ENCODE results near the gene TRIM8.
"Not testable (repeated sequence)": the region's sequence is repeated elsewhere in the genome, so short reads cannot be mapped to it uniquely, and the experiment has no call there.

Gene TRIM8

DNA sequence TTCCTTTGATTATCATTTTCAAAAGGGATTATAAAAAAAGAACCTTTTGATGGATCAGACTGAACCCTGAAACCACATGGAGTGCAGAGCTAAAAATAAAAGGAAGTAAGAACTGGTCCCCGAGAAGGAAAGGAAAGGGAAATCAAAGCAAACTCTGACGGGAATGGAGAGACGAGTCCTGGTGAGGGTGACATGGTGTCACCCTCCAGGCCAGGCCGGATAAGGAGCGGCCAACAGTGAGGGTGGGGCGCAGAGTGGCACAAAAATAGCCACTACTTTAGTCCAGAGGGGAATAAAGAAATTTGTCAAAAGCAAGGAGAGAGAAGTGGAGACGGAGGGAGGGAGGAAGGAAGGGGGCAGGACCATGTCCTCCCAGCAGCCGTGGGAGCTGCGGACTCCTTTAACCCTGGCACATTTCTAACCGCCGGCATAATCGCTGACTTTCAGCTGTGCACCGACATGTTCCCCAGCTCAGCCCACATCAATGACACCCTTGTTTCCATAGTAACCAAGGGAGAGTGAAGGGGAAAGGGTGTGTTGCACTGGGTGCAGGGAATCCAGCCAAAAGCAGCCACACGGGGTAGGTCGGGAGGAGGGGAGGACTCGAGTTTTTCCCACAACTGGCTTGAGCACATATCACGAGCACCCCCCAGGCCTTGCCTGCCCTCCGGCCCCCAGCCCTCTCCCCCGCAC lies 29.7 kb downstream of the TRIM8 start:
- no peak for DNase-seq

DNA sequence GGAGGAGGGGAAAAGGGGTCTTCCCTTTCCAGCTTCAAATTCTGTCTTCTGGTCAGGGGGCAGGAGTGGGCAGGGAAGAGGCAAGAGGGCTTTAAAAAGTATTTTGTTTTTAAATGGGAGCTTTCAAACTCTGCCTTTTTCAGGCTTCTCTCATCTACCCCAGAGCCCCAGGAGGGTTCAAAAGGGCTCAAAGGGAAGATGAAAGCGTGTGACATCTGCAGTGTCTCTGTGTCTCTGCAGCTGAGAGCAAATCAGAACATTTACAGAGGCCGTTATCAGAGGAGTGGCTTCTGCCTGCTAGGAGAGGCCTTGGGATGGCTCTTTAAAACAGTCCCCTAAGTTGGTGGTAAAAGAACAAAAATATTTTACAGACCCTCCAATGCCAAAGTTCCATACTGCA lies 30.3 kb downstream of the TRIM8 start:
- DNase-seq: no peak

DNA sequence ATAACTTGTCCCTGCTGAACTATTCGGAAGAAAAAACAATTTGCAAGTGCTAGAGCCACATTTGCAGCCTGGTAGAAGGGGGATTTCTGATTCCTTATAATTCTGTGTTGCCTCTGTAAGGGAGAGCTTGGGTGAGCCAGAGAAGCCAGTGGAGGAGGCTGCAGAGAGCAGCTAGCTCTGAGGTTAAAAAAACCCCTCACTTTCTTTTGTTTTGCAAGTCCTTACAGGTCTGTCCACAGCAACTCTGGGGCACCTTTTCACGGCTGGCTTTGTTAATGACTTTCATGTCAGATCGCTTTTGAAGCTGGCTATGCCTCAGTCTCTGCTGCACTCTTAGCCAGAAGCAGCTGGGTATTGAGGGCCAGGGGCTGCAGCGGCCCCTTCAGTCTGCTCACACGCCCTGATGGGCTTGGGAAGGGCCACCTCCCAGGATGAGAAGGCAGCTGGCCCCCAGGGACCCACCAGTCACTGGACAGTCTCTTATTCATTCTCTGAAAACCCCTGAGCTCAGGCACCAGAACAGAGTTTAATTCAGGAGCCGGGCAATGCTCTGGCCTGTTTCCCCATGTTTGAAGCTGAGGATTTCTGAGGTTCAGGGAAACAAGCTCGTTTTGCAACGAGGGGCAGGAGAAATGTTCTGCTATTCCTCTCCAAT lies 30.9 kb downstream of the TRIM8 start:
- DNase-seq: no peak

DNA sequence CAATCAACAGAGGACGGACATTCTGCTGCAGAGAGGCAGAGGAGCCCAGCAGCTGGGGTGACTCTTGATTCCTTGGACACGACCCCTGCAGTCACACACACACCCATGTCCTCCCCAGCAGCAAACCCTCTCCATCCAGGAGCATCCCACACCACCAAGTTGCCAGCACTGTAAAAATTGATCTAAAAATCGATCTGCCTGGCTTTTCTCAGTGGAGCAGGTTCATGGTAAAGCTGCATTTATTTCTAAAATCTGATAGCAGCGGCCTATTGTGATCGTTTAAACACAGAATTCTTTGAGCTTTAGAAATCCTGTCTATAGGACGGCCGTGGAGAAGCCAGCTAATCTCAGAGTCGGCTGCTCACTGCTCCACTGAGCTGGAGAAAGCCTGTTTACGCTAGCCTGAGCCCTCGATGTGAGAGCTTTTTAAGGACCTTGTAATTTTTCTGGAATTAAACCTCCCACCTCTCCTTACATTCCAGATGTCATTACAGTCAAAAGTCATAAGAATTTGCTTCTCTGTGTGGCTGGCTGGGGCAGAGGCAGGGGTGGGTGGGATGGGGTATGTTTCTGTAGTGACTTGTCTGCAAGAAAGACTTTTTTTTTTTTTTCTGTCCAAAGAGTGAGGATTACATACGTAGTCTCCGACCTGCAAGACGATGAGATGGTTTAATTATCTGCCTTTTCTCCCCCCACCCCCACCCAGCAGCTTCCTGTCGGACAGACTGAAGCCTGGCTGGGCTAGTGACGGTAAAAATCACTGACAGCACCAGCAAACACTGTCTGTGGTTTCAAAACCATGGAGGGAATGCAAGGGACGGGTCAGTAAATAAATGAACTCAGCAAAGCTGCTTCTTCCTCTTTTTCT lies 31.6 kb downstream of the TRIM8 start:
- no peak for DNase-seq

DNA sequence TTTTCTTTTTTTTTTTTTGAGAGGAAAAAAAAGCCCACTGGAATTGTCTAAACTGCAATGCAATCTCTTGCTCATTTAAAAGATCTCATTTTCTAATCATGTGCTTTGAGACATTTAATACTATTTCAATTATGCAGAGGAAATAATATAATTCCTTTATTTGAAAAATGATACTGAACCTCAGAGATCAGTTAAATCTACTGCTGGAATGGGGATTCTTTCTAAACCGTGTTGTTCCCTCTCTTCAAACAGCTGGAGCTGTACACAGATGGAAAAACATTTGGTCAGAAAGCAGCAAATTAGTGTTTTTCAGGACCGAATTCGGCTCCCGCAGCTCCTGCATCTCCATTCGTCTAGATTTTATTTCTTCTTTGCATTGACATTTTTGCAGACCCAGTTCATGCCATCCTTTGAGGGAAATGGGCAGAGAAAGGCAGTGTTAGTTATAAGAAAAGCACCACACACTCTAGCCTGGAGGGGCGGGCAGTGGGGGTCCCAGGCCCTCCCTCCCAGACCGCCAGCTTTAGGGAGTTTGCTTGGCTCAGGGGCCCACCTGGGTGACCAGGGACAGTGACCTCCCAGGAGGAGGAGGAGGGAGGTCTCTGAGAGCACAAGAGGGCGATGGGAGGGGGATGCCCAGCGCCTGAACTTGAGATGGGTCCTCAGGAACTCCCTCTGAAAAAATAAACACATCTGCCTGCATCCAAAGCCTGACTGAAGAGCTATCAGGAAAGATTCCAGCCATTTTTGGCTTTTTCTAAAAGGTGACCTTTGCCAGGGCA lies 32.4 kb downstream of the TRIM8 start:
- no peak for DNase-seq

DNA sequence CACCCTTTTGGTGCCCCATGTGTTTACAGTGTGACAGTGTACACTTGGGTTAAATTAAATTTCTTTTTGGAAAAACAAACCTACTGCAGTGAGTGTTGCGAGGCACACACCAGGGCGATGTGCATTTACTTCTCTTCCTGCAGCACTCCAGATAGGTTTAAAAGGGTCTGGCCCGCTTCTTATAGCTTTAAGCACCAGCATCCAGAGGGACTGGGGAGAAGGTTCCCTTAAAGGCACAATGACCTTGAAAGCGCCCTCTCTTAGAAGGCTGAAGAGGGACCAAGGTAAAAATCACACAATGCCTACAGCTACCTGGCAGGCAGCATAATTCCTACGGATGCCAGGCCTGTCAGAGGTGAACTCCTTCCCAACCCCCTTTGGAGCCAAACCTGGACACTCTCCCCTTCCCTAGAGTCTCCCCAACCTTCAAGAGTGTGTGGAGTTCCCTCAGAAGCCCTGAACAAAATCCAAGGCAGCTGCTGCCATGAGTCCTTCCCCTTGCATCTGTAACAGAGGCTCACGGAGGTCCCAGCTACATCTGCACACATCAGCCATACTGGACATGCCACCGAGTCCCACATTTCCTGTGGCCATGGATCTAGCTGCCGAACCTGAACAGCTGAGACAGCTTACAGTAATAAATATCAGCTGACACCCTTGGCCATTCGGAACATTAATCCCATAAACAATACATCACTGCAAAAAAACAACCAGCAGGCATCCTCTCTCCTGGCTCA lies 33.2 kb downstream of the TRIM8 start:
- no peak for DNase-seq

DNA sequence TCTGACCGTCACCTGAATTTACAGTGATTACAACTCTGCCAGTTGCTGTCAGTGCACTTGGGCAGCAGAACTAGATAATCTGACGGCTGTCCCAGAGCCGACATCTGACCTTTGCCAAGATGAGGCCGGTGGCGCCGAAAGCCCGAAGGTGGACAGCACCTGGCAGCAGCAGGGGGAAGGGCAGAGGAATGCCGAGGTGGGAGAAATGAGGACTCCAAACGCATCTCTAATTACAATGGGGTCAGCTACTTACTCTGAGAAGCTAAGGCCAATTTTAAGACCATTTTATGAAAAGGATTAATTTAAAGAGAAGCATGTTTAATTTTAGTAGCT lies 33.8 kb downstream of the TRIM8 start:
- no peak for DNase-seq

DNA sequence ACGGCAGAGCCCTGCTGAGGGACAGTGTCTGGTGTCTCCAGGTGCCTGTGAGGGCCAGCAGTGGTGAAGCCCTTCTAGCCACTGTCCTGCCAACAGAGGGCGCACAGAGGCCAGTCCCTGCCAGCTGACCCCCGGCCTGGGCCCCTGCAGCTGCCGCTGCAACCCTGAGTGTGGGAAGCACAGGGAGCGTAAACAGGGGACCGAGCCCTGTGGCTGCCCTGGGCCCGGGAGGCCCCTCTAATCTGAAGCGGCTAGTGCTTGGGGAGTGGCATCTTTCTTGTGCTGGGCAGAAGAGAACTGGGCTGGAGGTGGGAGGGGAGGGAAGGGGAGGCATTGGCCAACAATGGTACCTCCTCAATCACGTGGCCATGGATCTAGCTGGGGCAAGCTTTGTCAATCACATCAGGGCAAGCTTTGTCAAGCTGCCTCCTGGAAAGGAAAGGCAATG lies 34.6 kb downstream of the TRIM8 start:
- peak; percentile 20 for DNase-seq

DNA sequence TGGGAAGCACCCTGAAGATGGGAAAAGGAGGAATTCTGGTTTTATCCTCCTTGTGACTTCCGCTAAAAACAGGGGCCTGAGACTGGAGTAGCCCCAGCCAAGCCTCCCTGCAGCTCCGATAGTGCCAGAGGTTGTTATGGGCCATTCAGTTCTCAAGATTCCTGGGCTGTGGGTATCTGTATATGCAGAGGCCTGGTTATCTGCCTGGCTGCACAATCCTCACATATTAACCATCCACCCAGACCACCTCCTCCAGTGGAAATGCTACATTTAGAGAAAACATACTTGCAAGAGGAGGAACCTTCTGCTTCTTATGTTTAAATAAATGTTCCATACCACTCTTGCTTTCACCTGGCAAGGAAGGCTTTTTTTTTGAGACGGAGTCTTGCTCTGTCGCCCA lies 35.3 kb downstream of the TRIM8 start:
- no peak for DNase-seq

DNA sequence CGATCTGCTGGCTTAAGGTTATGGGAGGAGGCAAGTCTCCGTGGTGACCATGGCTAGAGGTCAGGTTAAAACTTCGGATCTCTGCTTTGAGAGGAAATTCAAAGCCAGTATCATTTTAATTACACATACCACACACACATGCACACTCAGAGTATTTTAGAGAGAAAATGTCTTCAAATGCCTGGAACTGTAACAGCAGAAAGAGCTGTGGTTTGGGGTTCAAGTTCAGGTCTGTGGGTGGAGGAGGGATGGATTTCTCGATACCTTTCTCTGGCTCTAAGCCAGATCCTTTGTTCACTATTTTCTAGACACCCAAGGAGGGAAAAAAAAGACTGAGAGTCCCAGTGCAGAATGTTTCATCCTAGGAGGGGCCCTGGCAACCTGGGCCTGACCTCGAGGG lies 37.4 kb downstream of the TRIM8 start:
- DNase-seq: no peak

DNA sequence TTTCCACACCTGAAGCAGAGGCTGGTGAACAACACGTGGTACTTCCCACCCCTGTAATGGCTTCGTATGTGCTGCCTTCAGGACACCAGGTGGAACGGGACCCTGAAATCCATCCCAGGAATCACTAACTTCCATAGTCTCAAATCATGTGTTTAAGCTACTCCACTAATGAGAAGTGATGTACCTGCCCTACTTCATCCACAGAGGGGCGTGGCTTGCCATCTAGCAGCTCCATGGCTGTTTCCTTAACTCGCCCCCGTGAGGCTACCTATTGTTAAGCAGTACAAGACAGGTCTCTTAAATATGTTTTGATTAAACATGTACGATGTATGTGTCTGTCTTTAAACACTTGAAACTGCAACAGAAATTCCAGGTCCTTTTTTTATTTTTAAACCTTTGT lies 38.1 kb downstream of the TRIM8 start:
- no peak for DNase-seq

DNA sequence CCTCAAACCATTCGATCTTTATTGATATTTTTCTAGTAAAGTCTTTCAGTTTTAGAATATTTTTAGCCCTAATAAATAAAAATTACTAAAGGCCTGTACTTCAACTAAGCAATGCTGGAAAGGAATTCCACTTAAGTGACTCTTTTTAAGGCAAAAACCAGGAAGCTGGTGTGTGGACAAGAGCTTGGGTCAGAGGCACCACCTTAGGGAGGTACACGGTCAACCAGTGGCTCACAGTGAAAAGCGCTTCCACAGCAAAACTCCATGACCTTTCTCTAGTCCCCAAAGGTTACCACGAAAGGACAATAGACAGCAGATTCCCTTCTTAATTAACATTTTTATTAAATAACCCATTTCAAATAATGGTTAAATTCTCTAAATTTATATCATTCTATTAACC lies 38.7 kb downstream of the TRIM8 start:
- DNase-seq: no peak

DNA sequence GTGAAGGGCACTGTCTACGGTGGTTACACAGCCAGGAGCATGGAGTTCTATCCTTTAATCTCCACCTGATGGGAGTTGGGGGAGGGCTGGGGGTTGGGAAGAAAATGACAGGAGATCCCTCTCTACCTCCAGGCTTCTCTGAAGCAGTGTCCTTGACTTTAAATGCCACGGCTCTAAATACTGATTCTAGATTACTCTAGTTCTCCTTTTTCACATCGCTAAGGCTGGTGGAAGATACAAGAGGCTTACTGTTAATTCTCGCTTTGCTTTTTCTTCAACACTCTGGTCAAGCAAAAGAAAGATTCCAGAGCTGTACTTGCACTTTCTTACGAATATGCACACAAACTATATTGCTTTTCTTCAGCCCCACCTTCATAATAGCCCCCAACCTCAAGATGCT lies 39.5 kb downstream of the TRIM8 start:
- DNase-seq: no peak

DNA sequence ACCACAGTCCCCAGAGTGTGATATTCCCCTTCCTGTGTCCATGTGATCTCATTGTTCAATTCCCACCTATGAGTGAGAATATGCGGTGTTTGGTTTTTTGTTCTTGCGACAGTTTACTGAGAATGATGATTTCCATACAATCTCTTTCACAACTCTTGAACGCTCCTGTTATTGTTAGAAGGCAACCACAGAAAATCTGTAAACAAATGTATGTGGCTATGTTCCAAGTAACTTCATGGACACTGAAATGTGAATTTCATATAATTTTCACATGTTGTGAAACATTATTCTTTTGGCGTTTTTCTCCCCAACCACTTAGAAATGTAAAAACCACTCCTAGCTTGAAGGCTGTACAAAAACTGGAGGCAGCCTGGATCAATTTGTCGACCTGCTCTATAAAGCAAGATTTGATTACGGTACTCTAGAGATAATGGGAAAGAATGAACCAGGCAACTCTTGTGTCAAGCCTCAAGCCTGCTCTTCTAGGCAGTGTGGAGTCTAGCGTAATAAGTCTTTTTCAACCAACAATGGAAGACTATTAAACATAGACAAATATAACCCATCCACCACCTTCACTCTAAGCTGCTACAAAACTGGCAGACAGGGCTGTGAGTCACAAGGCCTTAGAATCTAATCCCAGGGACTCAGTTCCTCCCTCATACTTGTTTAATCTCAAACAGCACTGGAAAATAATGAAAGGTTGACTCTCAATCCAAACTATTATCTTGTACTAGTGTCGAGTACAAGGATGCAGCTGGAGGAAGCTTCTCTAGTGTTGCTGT lies 47.2 kb downstream of the TRIM8 start:
- DNase-seq: no peak

DNA sequence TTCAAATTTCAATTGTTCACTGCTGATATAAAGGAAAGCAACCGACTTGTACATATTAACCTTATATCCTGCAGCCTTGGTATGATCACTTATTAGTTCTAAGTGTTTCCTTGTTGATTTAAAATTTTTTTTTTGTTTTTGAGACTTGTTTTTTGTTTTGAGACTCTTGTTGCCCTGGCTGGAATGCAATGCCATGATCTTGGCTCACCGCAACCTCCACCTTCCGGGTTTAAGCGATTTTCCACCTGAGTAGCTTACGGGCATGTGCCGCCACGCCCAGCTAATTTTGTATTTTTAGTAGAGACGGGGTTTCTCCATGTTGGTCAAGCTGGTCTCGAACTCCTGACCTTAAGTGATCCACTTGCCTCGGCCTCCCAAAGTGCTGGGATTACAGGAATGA lies 51.1 kb downstream of the TRIM8 start:
- not testable (repeated sequence) for DNase-seq

DNA sequence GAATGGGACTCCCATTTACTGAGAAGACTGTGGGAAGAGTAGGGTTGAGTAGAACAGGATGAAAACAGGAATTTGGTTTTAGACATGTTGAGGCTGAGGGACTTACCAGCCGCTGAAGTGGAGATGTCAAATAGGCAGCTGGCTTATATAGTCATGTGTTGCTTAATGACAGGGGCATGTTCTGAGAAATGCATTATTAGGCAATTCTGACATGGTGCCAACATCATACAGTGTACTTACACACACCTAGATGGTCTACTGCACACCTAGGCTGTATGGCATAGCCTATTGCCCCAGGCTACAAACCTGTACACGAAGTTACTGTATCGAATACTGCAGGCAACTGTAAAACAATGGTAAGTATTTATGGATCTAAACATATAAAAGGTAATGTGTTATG lies 52.5 kb downstream of the TRIM8 start:
- no peak for DNase-seq

DNA sequence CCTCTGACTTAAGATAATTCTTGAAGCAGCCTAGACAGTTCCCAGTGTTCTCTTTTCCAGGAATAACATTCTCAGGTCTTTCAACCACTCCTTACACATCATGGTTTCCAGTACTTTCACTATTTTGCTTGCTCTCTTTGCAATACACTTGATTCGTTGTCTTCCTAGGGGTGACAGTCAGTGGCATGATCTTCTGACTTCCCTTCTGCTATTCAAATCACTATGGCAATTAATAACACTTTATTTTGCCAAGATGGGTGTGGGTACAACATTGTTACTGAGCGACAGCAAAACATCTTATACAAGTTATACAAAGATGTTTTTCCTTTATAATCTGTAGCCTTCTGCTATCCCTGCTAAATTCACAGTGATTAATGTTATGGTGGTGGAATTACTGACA lies 54.6 kb downstream of the TRIM8 start:
- DNase-seq: no peak

DNA sequence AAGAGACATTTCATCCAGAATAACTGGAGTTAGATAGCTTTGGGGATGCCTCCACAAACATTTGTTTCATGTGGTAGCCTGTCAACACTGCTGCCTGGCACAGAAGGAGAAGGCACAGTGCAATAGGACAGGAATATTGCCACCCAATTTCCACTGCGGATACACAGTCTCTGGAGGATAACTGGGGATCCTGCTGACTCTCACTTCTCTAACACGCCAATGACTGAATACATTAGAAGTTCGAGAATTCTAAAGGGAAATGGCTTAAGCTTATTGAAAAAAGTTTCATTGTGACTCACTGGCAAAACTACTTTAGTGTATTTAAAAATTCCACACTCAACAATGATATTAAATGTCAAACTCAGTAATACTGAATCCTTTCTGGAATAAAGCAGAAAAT lies 57.0 kb downstream of the TRIM8 start:
- no peak for DNase-seq

DNA sequence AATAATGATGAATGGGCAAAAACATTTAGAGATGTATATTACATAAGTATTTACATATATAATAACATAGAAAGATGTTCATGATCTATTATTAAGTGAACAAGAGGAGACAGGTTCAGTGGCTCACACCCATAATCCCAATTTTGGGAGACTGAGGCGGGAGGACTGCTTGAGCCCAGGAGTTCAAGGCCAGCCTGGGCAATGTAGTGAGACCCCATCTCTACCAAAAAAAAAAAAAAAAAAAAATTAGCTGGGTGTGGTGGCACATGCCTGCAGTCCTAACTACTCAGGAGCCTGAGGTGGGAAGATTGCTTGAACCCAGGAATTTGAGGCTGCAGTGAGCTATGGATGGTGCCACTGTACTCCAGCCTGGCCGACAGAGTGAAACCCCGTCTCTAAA lies 57.5 kb downstream of the TRIM8 start:
- DNase-seq: no peak

DNA sequence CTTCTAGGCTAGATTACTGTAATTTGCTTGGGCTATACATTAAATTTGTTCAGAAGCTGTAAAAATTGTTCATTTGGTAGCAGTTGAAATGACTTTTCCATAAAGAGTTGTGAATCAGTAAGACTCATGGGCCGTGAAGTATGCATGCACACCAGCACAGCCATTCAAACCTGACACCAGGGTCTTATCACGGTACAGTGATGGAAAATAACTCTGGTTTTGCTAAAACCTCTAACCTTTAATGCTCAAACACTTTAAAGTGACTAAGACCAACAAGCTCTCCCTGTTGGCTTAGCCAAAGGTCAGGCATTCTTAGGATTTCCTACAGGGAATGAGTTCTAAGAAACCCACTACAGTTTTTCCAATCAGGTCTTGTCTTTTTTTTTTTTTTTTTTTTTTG lies 58.5 kb downstream of the TRIM8 start:
- no peak for DNase-seq

DNA sequence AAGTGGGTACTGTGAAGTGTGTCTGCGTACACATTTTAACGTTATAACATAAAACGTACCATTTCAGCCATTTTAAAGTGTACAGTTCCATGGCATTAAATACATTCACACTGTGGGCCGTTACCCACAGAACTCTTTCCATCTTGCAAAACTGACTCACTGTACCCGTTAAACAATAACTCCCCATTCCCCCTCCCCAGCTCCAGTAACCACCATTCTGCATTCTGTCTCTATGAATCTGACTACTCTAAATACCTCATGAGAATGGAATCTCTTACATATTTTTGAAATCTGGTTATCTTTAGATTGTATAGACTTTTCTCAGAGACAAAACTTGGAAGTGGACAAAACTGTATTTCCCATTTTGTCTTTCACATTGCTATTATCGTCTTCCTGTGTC lies 60.6 kb downstream of the TRIM8 start:
- DNase-seq: no peak

DNA sequence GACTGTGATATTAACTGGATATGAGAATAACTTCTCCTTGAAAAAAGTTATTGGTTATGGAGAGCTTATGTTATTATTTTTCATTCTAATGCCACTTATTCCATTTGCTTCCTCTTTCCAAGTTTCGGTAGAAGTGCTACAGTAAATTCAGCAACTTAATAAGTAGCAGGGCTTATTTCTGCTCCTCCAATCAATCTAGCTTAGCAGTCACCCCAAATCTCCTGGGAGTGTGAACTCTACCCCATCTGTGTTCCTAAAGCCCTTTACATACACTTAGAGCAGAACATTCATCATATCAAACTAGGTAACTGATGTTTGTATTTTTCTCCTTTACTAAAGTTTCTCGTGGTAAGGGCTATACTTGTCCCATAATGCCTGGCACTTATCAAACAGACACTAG lies 61.3 kb downstream of the TRIM8 start:
- DNase-seq: no peak
